H1 (cell line): ENCODE data around the gene TGFB2.

Source experiments
- TCF12 ChIP-seq: IDR thresholded peaks from 2 replicates; pipeline ENCODE4 v1.6.1; 2011; ENCODE audit warnings: low read depth, mild to moderate bottlenecking, low read length
- YY1 ChIP-seq: IDR thresholded peaks from 2 replicates; pipeline ENCODE4 v1.6.1; 2011; ENCODE audit warnings: low read depth, mild to moderate bottlenecking, low read length

DNA sequence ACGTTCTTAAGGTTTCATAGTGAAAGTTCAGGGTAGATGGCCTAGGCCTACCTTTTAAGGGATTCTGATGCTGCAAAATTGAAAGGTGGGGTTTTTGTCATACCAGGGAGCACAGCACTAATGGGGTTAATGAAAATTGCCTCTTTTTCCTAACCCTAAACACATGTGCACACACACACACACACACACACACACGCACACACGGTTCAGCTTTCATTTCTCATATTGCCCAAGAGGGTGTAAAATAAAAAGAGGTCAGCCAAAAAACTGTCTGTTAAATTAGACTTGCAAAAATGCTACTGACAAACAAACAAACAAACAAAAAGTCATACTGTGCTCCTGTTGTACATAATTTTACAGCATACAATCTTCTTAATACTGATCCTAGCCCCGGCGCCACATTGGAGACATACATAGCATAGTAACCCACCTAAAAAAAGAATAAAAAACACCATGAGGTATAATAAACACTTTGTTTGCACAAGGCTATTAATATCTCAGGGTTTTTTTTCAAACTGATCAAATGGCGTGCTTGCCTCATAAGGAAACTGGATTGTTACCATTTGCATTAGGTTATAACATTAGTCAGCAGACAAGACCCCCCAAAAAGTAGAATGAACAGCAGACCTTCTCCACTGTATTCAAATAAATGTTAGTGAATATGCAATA, 69.1 kb downstream of the TGFB2 start:
- TF ChIP-seq YY1 (no peak), TCF12 (no peak)
